Type B pancreatic cell (in vitro differentiated cells): Measurements from ENCODE around the gene MYO18A. TPM values are rescaled to one million over a fixed set of nuclear protein-coding genes. Genes with fewer than 3 reads are reported as not detected.

Experiments
- DNase-seq: peaks from one replicate; pipeline ENCODE4 v3.0.0; 2021; ENCODE audit warnings: mixed read lengths; ENCODE audit not compliant: unreplicated experiment; ENCODE audit errors: extremely low spot score
- H3K27ac Mint-ChIP-seq: 2 replicates; pipeline ENCODE4 v1.8.0; 2021; ENCODE audit warnings: mild to moderate bottlenecking, mixed read lengths
- H3K27me3 Mint-ChIP-seq: 2 replicates; pipeline ENCODE4 v1.8.0; 2021; ENCODE audit warnings: mixed read lengths
- H3K36me3 Mint-ChIP-seq: 2 replicates; pipeline ENCODE4 v1.8.0; 2021; ENCODE audit warnings: mixed read lengths
- H3K4me1 Mint-ChIP-seq: one replicate; pipeline ENCODE4 v1.8.0; 2021; ENCODE audit warnings: mixed read lengths; ENCODE audit not compliant: unreplicated experiment
- H3K4me3 Mint-ChIP-seq: 2 replicates; pipeline ENCODE4 v1.8.0; 2021; ENCODE audit warnings: mild to moderate bottlenecking, mixed read lengths
- H3K9me3 Mint-ChIP-seq: 2 replicates; pipeline ENCODE4 v1.8.0; 2021; ENCODE audit warnings: mixed read lengths
- CTCF ChIP-seq: fragments of 200-600 bp; sonication (generic); conservative IDR thresholded peaks from 2 replicates; pipeline ENCODE4 v1.5.0; 2021; ENCODE audit warnings: antibody characterized with exemption, mild to moderate bottlenecking
- total RNA-seq: library from RNA; stranded (reverse); gene quantifications from 2 replicates; pipeline ENCODE4 v1.2.1, GENCODE V29; 2021; ENCODE audit warnings: low replicate concordance

Gene MYO18A
- total RNA-seq, 1 donor from 2014 or later: 46.6 TPM

DNA sequence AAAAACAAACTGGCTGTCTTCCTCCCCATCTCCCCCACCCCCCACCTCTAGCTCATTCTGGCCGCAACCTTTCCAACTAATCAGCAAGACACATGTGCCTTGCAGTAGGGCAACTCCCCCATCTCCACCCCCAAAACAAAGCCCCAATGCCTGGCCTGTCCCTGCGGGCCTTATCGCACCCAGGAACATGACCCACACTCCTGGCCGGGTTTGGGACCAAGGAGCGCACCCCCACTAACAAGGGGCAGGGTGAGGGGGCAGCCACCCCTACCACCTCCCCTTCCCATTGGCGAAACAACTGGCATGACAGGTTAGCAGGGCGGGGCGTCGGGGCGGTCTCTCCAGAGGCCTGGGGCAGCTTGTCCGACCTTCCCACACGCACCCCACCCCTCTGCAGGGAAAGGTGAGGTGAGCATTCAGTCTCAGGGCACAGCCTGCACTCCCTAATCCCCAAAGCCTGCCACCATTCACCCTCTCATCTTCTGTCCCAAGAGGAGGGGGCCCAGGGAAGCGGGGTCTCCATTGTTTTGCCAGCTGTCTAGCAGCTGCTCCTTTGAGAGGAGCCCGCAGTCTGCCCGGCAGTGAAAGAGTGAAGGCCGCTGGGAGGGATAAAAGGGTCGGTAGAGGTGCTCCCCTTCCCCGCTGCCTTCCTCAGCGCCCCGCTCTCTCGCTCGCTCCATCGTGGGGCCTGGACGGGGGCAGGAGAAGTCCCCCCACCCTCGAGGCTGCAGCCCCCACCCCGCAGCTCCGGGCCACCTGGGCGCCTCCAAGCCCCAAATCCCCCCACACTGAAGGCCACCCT, 765 bp downstream of the MYO18A start:
- Mint-ChIP-seq H3K27ac (peak overlapping the region; percentile 88), H3K36me3 (no peaks in the 10 kb centered on the region), H3K4me1 (peaks cover 29% of the 10 kb centered on the region), H3K9me3 (no peaks in the 10 kb centered on the region), H3K4me3 (peak overlapping the region; percentile 85), H3K27me3 (no peaks in the 10 kb centered on the region)
- TF ChIP-seq CTCF: no peak
- no peak for DNase-seq

DNA sequence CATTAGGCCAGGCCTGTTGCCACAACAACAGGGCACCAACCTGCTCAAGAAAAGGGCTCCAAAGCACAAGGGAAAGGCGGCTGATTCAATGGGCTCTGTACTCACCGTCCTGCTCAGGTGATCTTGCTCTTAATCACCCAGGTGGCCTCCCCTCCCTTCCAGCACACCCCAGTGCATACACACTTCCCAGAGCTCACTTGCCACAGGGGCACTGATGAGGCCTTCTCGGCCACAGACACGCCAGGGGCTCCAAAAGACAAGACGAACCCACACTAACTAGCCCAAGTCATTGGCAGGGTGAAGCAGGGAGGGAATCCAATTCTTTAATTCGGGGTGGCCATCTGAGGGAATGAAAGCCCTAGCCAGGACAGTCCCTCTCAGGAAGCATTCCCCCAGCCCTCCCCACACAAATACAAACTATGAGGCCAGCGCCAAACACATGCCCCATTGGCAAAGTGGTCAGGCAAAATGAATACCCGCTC, 1.4 kb downstream of the MYO18A start:
- TF ChIP-seq CTCF: no peak
- no peaks in the 10 kb centered on the region for H3K36me3 Mint-ChIP-seq
- peak overlapping the region; percentile 85 for H3K4me3 Mint-ChIP-seq
- H3K27me3 Mint-ChIP-seq: no peaks in the 10 kb centered on the region
- no peak for DNase-seq
- no peaks in the 10 kb centered on the region for H3K9me3 Mint-ChIP-seq
- H3K4me1 Mint-ChIP-seq: peaks cover 29% of the 10 kb centered on the region
- peak overlapping the region; percentile 88 for H3K27ac Mint-ChIP-seq

DNA sequence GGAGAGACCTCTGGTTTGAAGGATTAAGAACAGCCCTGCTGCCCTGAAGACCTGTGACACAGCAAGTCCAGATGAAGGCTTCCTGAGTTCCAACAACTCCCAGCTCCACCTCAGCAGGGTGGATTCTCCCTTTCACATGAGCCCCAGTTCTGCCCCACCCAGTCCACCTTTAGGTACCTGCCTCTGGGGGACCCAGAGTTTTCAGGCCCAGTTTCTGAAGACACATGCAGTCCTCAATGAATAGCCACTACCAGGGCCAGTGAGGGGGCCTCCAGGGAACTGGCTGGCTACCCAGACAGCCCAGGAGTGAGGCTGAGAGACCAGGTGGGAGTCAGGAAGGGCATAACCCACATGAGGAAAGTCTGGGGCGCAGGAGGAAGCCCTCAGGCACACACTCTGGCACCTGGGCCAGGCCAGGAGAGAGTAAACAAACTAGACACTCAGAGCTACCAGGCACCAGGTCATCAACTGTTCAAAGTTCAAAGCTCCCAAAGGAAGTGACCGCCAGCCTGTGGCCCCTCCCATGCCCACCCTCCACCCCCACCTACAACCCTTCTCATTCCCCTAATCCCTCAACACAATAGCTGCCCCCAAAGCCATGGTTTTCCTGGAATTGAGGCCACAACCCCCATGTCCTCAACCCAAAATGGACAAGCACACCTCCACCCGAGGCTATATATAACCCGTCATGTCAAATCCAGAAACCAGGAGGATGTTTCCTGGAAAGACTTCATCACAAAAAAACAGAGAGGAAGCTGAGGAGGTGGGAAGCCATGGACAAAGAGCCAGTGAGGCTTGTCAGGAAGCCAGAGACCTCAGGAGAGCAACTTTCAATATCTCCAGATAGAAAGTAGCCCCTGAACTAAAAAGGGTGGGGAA, 2.1 kb downstream of the MYO18A start:
- Mint-ChIP-seq H3K27ac (peak overlapping the region; percentile 88), H3K4me3 (peak overlapping the region; percentile 85), H3K36me3 (no peaks in the 10 kb centered on the region), H3K9me3 (no peaks in the 10 kb centered on the region), H3K4me1 (peaks cover 29% of the 10 kb centered on the region), H3K27me3 (no peaks in the 10 kb centered on the region)
- no peak for DNase-seq
- TF ChIP-seq CTCF: no peak

DNA sequence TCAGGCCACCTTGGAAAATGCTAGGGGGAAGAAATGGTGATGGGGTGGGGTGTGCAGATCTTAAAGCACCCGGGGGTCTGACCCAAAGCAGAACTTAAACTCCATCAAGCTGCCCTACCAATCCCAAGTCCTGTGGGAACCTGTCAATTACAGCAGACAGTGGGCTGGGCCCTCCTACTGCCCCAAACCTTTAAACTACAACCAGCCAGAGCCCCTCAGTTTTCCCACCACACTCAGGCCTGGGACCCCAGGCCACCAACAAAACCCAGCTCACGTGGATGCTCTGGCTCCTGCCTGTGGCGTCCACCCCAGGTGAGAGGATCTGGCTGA, 2.7 kb downstream of the MYO18A start:
- DNase-seq: no peak
- Mint-ChIP-seq H3K9me3 (no peaks in the 10 kb centered on the region), H3K4me3 (peak overlapping the region; percentile 85), H3K27me3 (no peaks in the 10 kb centered on the region), H3K4me1 (peaks cover 29% of the 10 kb centered on the region), H3K36me3 (no peaks in the 10 kb centered on the region), H3K27ac (peak overlapping the region; percentile 88)
- no peak for TF ChIP-seq CTCF

DNA sequence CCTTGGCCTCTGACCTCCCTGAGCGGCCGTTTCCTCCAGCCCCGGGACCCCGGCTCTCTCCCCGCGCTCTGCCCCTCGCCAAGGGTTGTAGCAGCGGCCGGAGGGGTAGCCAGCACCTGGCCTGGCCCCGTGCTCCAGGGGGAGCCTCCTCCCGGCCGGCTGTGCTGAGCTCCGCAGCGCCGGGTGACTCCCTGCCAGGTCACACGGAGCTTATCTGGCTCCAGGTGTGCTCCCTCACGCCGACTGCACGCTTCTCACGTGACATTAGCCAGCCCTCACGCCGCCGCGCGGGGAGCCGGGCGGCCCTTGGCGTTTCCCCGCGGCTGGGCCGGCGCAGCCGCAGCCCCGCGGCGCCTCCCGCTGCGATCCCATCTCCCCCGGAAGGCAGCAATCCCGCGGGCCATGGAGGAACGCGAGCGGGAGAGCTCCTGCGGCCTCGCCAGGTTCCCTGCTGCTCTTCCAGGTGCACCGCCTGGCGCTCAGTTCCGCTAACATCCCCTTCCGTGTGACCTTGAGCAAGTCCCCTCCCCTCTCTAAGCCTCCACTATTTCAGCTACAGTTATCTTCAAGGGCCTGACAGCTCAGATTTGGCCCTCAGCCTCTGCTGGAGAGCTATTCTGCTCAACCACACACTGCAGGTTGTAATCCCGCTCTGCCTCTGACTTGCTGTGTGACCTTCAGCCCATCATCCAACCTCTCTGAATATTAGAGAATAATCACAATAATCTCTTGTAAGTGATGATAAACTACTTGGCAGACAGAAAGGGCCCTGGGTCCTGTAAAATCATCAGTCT, 3.4 kb downstream of the MYO18A start:
- peak overlapping the region; percentile 85 for H3K4me3 Mint-ChIP-seq

More for the DNA sequence above, 3.4 kb downstream of the MYO18A start:
- H3K9me3 Mint-ChIP-seq: no peaks in the 10 kb centered on the region
- no peak for DNase-seq
- no peaks in the 10 kb centered on the region for H3K36me3 Mint-ChIP-seq
- TF ChIP-seq CTCF: no peak
- H3K4me1 Mint-ChIP-seq: peaks cover 29% of the 10 kb centered on the region
- H3K27me3 Mint-ChIP-seq: no peaks in the 10 kb centered on the region
- peak overlapping the region; percentile 88 for H3K27ac Mint-ChIP-seq
